A204.1 (cell line): Measurements from ENCODE around the gene SCAMP5.

Source experiments
- FAIRE-seq: peaks from 2 replicates; lab custom pipeline; 2012; peaks lifted over from hg19 to GRCh38; lab: Jason Lieb, UNC

SCAMP5 gene

DNA sequence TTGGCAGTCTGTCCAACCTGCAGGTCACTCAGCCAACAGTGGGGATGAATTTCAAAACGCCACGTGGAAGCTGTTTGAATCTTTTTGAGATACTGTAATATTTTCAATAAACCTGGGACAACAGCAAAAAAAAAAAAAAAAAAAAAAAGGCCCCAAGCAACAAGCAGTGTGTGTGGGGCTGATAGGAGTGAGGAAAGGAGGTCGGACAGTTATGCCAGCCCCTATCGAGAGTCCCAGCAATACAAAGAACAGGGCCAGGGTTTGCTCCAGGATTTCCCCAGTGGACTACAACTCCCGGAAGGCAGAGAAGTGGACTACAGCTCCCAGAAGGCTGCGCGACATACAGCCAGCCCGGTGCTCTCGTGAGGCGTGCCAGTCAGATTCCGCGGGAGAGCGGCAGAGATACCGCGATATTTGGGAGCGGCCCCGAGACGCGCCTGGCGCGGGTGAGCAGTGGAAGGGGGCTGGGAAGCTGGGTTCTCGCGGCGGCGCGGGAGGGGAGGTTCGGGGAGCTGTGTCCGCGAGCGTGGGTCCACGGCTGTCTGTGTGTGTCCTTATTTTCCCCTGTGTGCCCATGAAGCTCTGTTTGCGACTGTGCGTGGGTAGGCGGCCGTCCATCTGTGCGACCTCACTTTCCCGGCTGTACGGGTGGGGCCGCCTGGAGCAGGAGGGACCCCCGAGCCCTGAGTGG lies 28.0 kb downstream of the SCAMP5 start, which contains the start of gene PPCDC:
TSS of gene PPCDC (plus strand) at position 410 of the 691 bp plus-strand sequence. CDS start 4,729 bp downstream, outside the sequence.
- FAIRE-seq, result peak; percentile 93

DNA sequence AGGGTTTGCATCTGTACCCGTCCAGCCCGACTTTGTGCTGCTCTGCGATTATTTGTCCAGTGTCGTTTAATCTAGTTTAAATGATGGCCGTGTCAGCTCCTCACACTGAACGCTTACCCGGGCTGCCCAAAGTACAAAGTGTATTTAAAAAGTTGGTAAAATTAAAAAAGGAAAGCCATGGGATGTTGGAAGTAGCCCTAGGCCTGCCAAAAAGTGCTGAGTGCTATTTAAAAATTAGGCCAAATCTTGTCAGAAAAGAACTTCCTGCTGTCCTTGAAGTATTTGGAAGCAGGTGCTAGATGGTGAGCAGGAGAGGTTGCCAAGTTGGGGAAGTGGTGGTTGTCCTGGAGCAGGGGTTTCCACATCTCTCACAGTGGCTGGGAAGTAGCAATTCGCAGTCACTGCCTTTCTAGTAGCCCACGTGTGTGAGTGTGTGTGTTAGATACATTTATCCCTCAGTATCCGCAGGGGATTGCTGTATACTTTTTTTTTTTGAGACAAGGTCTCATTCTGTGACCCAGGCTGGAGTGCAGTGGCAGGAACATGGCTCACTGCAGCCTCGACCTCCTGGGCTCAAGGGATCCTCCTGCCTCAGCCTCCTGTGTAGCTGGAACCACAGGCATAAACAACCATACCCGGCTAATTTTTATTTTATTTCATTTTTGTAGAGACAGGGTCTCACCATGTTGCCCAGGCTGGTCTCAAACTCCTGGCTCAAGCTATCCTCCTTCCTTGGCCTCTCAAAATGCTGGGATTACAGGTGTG lies 28.7 kb downstream of the SCAMP5 start:
- no peak for FAIRE-seq

DNA sequence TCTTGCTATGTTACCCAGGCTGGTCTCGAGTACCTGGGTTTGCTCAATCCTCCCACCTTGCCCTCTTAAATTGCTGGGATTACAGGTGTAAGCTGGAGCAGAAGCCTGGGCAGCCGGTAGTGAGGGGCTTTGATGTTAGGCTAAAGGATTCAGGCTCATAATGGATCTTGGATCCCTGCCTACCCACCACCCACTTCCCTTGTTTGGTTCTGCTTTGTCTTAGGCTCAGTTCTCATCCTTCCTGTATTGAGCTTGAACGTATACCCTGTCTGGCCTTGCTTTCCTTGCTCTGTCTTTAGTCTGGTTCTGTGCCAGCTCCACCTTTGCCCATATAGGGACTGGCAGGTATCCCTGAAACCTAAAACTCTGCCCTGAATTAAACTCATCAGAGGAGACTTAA lies 29.7 kb downstream of the SCAMP5 start:
- no peak for FAIRE-seq

DNA sequence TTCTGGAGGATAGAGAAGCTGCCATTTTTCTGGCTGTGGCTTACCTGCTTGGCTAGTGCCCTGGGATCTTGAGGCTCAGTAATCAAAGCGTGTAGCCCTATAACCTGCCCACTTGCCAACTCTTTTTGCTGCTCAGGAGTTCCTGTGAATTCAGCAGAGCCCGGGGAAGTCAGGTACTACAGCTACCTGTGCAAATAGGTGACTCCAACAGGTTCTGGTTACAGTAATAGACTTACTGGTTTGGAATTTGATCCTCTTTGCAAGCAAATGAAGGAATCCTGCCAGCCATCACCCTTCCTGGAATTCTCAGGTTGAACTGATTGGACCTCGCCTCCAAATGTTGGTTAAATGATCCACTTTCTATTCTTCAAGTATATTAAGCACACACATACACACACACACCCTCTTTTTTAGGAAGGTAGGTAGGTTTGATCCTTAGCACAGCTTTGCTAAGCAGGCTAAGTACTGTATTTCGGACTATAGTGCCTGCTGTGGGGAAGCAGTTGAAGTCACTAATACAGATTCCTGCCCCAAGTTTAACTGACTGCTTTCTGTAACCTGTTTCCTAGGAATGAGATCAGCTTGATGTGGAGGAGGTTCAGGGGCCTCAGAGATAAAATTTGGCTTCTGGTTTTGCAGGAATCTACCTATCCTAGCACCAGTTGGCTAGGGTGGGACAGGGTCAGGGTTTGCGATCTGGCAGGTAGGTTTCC lies 30.3 kb downstream of the SCAMP5 start:
- no peak for FAIRE-seq

DNA sequence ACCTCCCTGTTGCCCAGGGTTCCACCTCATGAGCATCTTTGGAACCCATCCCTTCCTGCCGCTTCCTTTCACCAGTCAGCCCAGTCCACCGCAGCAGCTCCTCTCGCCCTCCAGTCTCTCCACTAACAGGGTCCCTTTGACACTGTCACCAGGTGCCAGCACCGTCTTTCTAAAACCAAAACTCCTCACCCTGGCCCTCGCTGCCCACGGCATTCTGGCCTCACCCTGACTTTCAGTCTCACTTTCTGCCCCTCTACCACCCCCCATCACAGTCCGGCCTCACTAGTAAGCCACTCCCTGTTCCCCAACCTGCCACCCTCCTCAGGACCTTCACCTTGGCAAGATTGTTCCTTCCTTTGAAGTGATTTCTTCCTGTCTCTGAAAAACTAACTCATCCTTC lies 32.2 kb downstream of the SCAMP5 start:
- no peak for FAIRE-seq

DNA sequence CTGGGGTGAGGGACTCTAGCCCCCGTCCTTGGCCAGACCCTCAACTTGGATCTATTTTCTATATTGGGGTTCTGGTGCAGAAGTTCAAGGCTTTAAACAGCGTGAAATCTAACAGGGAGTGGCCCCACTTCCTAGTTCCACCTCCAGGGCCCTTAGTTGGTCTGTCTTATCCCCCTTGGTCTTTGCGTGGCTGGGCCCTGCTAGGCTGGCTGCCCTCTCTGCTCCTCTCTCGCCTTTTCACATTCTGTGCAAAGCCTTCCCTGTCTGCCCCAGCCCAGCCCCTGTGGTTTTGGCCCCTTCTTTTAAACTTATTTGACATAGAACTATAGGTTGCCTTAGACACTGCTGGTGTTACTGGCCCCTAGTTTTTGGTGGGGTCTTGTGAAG lies 33.6 kb downstream of the SCAMP5 start:
- no peak for FAIRE-seq

DNA sequence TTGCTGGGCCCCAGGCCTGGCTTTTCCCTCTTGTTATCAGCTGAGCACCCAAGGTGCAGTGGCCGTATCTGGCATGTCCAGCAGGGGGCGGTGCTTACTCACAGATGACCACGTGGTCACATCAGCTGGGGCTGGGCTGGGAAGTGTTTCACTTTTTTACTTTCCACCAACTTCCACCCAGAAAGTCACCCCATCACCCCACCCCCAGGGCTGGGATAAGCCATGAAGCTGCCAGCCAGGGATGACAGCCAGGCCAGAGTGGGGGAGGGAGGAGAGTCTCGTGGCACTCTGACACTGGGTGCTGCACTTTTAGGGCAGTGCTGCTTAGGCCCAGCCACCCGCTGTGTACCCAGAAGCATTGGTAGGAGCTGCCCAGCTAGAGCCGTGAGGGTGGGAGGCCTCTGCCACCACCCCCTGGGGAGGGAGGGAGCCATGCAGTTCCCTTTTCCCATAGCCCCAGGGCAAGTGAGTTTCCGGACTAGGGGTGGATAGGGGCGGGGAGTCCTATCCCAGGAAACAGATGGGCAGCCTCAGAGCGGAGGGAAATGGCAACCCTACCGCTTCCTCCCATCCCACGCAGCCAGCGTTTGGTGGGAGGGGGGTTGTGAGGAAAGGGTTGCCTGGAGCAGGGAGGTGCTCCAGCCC lies 34.1 kb downstream of the SCAMP5 start:
- FAIRE-seq, result no peak

DNA sequence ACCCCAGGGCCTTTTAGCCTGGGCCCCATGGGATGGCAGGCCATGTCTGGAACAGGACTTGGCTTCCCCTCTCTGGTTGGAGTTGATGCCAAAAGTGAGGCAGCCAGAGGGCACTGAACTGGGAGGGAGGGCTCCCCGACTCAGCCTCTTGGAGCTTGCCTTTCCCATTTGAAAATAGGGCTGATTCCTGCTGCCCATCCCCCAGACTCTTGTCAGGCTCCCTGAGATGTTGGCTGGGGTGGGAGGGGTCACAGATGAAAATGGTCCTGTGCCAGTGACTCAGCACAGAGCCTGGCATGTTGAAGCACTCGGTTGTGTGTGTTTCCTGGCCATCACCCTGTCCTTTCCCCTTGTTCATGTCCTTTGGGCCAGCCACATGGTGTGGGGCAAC lies 34.7 kb downstream of the SCAMP5 start:
- no peak for FAIRE-seq

DNA sequence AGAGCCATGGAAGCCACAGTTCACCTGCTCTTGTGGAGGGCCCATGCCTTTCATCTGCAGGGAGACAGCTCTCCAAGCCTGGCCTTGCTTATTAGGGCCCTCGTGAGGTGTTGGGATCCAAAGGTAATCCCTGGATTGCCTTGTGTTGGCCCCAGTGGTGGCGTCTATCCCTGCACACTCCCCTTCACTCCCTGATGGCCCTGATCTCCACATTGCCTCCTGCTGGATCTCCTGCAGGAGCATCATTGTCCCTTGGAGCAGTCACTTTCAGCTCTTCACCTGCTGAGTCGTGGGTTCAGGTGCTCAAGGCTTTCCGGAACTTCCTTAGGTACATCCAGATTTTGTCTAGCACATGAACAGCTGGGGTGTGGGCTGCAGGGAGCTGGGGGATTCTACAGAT lies 35.1 kb downstream of the SCAMP5 start:
- no peak for FAIRE-seq

DNA sequence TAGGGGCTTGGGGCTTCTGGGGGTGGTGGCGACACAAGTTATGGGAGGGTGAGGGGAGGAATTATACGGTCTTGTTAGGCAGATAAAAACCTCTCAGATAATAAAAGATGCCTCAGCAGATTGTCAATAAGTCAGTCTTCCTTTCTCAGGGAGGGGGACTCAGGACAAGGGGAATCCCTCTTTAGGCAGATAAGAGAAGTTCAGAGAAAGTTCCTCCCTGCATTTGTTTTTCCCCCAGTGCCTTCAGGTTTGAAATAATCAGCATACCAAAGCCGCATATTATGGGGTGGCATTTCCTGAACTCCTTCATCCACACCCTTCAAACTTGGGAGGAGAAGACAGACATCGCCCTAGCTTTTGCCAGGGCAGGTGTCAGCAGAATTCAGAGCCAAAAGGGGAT lies 36.5 kb downstream of the SCAMP5 start:
- no peak for FAIRE-seq

DNA sequence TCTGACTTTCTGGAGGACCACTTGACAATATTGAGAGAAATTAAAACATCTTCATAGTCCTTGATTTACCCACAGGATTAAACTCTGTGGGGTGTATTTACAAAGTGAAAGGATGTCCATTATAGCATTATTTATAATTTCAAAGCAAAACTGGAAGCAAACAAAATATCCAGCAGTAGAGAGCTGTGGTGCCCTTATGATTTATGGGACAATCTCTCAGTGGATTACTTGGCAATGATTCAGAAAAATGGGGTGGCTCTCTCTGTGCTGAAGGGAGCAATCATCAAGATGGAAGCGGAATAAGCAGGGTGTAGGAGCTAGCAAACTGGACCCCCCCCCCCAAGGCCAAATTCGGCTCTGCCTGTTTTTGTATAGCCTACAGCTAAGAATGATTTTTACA lies 37.0 kb downstream of the SCAMP5 start:
- no peak for FAIRE-seq

DNA sequence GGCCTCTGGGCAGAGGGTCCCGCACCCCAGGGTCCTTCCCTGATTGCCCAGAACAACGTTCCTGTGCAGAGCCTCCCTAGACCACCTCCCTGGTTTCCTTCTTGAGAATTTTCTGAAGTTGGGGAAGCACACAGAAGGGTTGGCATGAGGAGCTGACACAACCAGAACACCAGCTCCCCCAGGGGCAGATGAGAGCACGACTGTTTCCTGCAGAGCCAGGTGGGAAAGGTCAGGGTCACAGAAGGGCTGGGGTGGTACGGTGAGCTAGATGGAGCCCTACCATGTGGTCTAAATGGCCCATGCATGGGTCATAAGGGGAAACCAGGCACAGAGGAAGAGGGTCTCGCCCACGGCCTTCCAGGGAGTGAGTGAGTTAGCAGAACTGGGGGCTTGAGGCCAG lies 38.4 kb downstream of the SCAMP5 start:
- no peak for FAIRE-seq

DNA sequence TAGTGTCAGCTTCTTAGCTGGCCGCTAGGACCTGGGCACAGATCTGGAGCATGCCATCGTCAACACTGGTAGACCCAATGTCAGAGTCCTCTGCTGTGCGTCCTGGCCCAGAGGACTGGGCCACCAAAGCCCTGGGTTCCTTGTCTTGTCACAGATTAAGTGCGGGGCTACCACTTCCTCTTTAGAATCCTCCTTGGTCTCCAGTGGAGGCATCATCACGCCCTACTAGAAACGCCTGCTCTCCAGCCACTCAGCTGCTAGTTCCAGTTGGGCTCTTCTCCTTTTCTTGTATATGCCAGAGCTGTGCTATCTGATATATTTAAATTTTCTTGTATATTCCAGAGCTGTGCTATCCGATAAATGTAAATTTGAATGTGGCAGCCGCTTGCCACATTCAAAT lies 39.3 kb downstream of the SCAMP5 start:
- no peak for FAIRE-seq

DNA sequence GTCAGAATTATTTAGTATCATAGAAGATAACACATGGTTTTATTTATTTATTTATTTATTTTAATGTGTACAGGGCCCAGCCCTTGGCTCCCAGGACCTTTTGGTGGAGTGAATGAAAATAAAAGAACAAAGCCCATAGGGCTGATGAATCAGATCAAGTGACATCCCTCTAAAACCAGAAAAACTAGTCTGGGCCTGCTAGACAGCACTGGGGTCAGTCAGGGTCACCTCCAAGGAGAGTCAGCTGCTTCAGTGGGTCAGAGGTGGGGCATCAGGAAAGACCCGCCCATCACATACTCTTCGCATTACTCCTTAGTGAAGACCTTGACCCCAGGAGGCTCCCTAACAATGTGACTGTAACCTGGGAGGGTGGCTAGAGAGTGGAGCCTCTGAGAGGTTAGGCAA lies 40.9 kb downstream of the SCAMP5 start:
- no peak for FAIRE-seq

DNA sequence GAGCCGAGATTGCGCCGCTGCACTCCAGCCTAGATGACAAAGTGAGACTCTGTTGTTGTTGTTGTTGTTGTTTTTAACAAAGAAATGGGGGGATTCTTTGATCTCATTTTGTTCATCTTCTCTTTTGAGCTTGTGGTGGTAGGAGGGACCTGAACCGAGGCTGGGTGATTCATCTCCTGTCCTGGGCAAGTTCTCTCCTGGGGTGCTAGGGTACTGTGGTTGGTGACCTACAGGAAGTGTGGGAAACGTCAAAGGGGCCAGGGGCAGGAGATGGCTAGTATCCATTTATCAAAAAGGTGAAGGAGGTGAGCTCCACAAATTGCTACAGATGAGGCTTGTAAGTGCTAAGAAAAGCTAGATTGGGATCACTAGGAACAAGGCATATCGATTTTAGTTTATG lies 42.3 kb downstream of the SCAMP5 start:
- no peak for FAIRE-seq

DNA sequence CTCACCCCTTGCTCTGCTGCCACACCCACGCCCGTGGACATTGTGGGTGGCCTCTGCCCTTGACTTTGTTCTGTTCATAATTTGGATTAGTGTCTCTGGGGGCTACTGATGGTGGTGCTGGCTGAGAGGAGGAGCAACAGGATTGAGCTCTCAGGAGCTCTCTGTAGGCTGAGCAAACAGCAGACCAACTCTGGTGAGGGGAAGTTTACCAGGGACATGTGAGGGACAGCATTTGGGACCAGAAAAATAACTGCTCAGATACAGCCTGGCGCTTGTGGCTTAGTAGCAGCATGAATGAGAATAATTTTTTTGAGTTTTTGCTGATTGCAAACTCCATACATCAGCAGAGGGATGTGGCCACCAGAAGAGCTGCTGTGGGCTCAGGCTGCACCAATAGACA lies 42.9 kb downstream of the SCAMP5 start:
- no peak for FAIRE-seq

DNA sequence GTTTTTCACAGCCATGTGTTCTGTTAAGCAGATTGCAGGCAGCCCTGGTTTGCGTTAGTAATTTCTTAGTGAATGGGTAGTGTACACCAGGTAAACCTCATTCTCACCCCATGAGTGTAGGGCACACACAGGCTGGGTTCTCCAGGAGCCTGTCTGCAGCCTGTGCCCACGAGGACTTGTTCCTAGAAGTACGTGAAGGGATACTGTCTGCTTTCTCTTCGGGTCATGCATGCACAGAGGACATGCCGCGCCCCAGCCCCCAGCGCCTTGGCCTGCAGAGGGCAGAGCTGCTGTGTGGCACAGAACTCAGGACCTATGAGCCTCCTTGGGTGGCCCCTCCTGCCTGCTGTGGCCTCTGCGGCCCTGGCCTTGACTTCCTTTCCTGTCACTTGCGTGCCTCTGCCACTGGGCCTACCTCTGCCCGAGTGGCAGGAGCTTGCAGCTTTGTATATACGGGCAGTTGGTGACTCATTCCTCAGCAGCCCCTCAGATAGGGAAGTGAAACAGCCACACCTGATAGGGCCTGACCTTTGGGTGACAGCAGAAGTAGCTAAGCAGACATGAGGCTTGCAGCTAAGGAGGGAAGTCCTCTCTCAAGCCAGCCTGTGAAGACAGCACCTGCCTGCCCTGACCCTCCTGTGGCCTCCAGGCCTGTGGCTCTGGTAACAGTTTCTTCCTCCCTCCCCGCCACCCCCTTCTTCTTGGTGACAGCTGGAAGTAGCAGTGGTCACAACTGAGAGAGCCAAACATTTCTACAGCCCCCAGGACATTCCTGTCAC lies 47.6 kb downstream of the SCAMP5 start:
- no peak for FAIRE-seq

DNA sequence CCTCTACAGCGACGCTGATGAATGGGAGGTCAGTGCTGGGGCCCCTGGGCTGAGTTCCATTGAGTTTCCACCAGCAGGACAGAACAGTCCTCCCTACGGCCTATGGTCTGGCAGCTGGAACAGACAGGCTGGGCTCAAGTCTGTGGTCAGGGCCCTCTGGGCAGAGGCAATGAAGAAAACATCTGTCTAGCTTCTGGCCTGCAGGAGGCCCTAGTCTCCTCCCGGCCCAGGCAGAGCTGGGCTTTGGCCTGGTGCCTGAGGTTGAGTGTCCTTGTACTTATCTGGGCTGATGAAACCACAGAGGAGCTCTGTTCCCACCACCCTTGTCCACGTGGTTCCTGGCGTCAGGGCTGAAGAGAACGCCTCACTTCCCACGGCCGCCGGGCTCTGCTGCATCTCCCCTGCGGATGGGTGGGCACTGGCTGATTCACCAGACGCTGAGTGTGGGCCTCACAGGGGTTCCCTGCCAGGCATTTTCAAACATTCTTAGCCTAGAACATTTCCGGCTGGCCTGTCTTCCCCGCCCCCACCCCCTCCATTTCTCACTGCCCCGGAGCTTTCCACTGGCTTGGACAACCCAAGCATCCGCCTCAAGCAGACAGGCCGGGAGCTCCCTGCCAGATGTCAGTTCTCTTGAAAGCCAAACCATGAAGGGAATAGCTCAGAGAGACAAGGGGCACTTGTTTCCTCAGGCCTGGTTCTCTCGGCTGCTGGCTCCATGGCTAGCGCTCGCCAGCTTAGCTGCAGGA lies 48.3 kb downstream of the SCAMP5 start:
- FAIRE-seq, result no peak

DNA sequence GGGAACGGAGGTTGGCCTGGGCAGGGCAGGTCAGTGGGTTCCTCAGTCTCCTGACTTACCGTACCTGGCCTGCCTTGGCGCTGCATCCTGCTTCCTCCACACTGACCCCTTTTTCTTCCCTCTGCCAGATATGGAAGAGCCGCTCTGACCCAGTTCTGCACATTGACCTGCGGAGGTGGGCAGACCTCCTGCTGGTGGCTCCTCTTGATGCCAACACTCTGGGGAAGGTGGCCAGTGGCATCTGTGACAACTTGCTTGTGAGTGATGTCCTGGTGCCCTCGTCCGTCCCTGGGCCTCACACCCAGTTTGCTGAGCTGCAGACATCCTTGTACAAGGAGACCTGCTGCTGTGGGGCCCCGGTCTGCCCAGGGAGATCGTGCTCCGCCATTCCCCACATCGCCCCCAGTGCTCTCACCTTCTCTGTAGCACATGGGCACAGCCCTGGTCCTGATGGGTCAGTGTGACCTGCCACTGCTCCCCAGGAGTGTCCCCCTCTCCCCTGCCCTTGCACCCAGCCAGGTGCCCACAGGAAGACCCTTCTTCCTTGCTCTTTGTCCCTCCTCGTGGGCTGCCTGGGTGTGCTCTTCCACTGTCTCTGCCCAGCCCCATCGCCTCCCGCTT lies 49.0 kb downstream of the SCAMP5 start:
- no peak for FAIRE-seq

DNA sequence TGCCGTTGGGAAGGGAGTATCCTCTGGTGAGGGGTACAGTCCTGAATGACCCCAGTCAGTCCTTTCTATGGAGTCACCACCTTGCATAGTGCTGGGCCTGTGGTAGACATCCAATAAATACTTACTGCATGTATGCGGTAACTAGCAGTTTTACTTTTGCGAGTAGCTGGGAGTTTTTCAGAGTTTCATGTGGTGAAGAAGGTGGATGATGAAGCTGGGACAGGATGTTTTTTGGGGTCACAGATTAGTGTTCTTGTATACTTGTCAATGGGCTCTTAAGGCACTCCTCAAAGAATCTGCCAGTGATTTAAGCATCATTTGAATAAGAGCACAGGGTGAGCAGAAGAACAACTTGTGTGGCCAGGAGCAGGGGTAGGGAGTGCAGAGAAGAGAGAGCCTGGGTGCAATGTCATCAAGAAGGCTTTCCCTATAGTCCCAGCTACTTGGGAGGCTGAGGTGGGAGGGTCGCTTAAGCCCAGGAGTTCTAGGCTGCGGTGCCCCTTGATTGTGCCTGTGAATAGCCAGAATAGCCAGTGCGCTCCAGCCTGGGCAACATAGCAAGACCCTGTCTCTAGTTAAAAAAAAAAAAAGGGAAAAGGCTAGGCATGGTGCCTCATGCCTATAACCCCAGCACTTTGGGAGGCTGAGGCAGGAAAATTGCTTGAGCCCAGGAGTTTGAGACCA lies 50.1 kb downstream of the SCAMP5 start:
- FAIRE-seq, result no peak
